Measurements from ENCODE around the gene HOXA1. TPM values are rescaled to one million over a fixed set of nuclear protein-coding genes. Genes with fewer than 3 reads are reported as not detected.

The HOXA1 gene
- total RNA-seq, 4 donors from 2014 or later = 0.33 to 1.5 (median 0.60) TPM

- no peak for TF ChIP-seq CTCF (IDR thresholded peaks at IDR 0.05; ENCODE audit: low read depth)
These were observed 42.0 kb upstream of the HOXA1 start for GRCh38 chr7:27137640-27138315.

- no peak for TF ChIP-seq CTCF (IDR thresholded peaks at IDR 0.05; ENCODE audit: low read depth)
These were observed 38.6 kb upstream of the HOXA1 start for GRCh38 chr7:27134392-27134791.

- no peak for TF ChIP-seq CTCF (IDR thresholded peaks at IDR 0.05; ENCODE audit: low read depth)
These were observed 37.8 kb upstream of the HOXA1 start for GRCh38 chr7:27133409-27134231.

- TF ChIP-seq CTCF (IDR thresholded peaks at IDR 0.05; ENCODE audit: low read depth) = no peak
These were observed 37.2 kb upstream of the HOXA1 start for GRCh38 chr7:27132978-27133377.

- no peak for TF ChIP-seq CTCF (IDR thresholded peaks at IDR 0.05; ENCODE audit: low read depth)
These were observed 36.4 kb upstream of the HOXA1 start for GRCh38 chr7:27132214-27132613.

GRCh38 chr7:27131390-27131819, 35.6 kb upstream of the HOXA1 start:
- TF ChIP-seq CTCF (IDR thresholded peaks at IDR 0.05; ENCODE audit: low read depth) = no peak

Data from subcutaneous adipose tissue (tissue), 4 donors.